Measurements from ENCODE around the gene SF1. TPM values are rescaled to one million over a fixed set of nuclear protein-coding genes. Genes with fewer than 3 reads are reported as not detected.

SF1 gene
- total RNA-seq, 4 donors from 2014 or later, result 199 to 285 (median 234) TPM

DNA sequence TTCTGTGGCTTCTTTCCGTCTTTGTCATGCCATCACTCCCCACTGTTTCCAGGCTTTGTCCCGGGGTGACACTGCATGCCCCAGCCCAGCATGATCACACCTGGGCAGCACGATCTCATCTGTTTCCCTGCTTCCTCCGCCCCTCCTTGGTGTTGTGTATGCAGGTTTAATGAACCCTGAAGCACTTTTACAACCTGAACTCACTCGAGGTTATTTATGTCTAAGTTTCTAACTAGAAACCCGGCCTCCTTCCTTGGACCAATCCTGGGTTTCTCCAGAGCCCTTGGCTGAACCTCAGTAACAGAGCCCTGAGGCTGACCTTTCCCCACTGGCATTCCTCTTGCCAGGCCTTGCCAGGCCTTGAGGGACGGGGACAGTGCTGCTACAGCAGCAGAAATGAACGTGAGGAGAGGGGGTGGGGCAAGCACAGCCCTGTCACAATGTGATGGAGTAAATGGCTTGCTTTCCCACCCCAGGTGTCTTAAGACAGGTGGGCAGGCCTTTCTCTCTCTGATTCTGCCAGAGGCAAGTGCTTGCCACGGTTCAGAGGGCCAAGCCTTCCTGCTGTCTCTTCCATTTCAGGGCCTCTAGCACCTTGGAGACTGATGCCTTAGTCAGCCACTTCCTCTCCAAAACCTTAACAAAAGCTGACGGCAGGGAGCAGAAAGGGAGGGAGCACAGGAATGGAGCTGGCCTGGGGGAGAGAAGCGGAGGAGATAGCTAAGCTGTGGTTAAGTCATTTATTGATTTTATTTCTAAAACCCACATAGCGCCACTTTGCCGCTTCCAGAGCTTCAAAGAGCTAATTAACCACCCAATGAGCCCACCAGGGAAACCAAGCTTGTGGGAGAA is 15.4 kb downstream of the SF1 start:
- intact Hi-C loops (cut with DNase I), result no loop called here
- TF ChIP-seq POLR2A (IDR thresholded peaks at IDR 0.05; ENCODE audit: low read depth) (no peak), CTCF (IDR thresholded peaks at IDR 0.05) (no peak), POLR2AphosphoS5 (IDR thresholded peaks at IDR 0.05) (peak in 1 of 2 donors; percentile 25), EP300 (IDR thresholded peaks at IDR 0.05) (no peak)
- Histone ChIP-seq H3K9me3 (no peaks in the 10 kb centered on the region), H3K4me1 (peaks cover 70 to 100% (median 96%) of the 10 kb centered on the region in 4 donors), H3K4me3 (no peak overlapping the region), H3K36me3 (peaks cover 35 to 60% (median 55%) of the 10 kb centered on the region in 4 donors), H3K27ac (replicated peaks in 1 of 4) (peak overlapping the region; percentile 85 to 92 (median 87)), H3K27me3 (no peaks in the 10 kb centered on the region)
- 38% methylated on average over 13 of the region's 13 CpGs for WGBS
- DNase-seq (ENCODE audit: extremely low spot score), result no peak

DNA sequence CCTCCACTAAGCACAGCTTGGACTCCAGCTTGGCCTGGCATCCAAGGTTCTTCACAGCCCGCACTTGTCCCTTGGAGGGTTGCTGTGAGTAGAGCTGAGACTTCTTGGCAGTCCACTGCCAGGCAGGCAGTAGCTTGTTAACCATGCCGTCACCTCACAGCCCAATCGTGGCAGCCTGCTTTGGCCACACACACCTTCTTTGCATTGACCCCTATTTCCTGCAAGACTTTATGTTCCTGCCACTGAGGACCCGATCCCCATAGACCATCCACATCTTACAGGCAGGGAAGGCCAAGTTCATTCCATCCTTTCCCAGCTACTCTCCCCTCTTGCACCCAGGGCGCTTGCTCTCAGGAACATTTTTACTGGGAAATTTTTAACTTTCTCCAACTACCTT is 16.1 kb downstream of the SF1 start:
- WGBS, result 64% methylated on average over 5 of the region's 5 CpGs
- H3K27me3 ChIP-seq, result no peaks in the 10 kb centered on the region
- H3K27ac ChIP-seq (replicated peaks in 1 of 4), result peak overlapping the region; percentile 85 to 92 (median 87)
- H3K36me3 ChIP-seq, result peaks cover 28 to 53% (median 49%) of the 10 kb centered on the region in 4 donors
- peaks cover 64 to 98% (median 93%) of the 10 kb centered on the region in 4 donors for H3K4me1 ChIP-seq
- H3K9me3 ChIP-seq, result no peaks in the 10 kb centered on the region
- no peak for TF ChIP-seq EP300 (IDR thresholded peaks at IDR 0.05)
- TF ChIP-seq CTCF (IDR thresholded peaks at IDR 0.05), result no peak
- no peak for TF ChIP-seq POLR2A (IDR thresholded peaks at IDR 0.05; ENCODE audit: low read depth)
- peak in 1 of 2 donors; percentile 19 for TF ChIP-seq POLR2AphosphoS5 (IDR thresholded peaks at IDR 0.05)
- no peak for DNase-seq (ENCODE audit: extremely low spot score)
- H3K4me3 ChIP-seq, result no peak overlapping the region
- intact Hi-C loops (cut with DNase I), result no loop called here

DNA sequence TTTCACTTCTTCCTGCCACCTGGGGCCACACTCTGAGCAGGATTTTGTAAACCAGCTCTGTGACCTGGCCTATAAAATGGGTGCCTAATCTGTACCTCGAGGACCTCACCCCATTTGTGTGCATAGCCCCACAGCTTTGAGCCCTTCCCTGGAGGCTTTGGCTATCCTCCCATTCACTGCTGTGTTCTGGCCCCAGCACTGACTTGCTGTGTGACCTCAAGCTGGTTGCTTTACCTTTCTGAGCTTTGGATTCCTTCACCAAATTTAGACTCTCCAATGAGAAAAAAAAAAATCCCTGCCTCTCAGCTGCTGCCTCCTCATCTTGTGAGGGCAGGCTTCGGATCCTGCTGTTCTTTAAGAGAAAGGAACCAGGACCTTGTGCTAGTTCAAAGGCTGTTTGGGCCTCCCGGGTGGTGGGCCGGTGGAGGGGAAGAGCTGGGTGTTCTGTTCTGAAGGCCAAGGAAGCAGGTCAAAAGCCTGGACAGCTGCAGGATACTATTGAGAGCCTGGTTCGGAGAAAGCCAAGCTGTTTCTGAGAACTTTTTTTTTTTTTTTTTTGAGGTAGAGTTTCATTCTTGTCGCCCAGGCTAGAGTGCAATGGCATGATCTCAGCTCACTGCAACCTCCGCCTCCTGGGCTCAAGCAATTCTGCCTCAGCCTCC is 17.5 kb downstream of the SF1 start:
- Histone ChIP-seq H3K36me3 (peaks cover 15 to 40% (median 35%) of the 10 kb centered on the region in 4 donors), H3K27ac (replicated peaks in 1 of 4) (peak overlapping the region; percentile 86 to 92 (median 88)), H3K9me3 (no peaks in the 10 kb centered on the region), H3K27me3 (no peaks in the 10 kb centered on the region), H3K4me1 (peaks cover 63 to 85% (median 83%) of the 10 kb centered on the region in 4 donors), H3K4me3 (no peak overlapping the region)
- 41% methylated on average over 7 of the region's 7 CpGs for WGBS
- TF ChIP-seq CTCF (IDR thresholded peaks at IDR 0.05), result no peak
- TF ChIP-seq POLR2AphosphoS5 (IDR thresholded peaks at IDR 0.05), result no peak
- TF ChIP-seq EP300 (IDR thresholded peaks at IDR 0.05), result no peak
- no peak for TF ChIP-seq POLR2A (IDR thresholded peaks at IDR 0.05; ENCODE audit: low read depth)
- no peak for DNase-seq (ENCODE audit: extremely low spot score)
- intact Hi-C loops (cut with DNase I), result no loop called here

GRCh38 chr11:64759722-64760719 is 18.3 kb downstream of the SF1 start, which contains the start of gene PYGM:
Gene PYGM (minus strand): TSS chr11:64759974. CDS start chr11:64759898, 76 bp downstream.
- DNase-seq (ENCODE audit: extremely low spot score), result no peak
- Histone ChIP-seq H3K27ac (replicated peaks in 1 of 4) (peak within 1 kb of the TSS; percentile 86 to 92 (median 88)), H3K4me3 (peak within 1 kb of the TSS; percentile 39 to 51 (median 50)), H3K27me3 (no peaks in the 10 kb centered on the region), H3K36me3 (peaks cover 6 to 31% (median 26%) of the 10 kb centered on the region in 4 donors), H3K4me1 (peaks cover 60 to 76% (median 74%) of the 10 kb centered on the region in 4 donors), H3K9me3 (no peaks in the 10 kb centered on the region)
- 28% methylated on average over 8 of the region's 24 CpGs for WGBS
- intact Hi-C loops (cut with DNase I), result no loop called here
- TF ChIP-seq EP300 (IDR thresholded peaks at IDR 0.05) (no peak), CTCF (IDR thresholded peaks at IDR 0.05) (no peak), POLR2A (IDR thresholded peaks at IDR 0.05; ENCODE audit: low read depth) (no peak), POLR2AphosphoS5 (IDR thresholded peaks at IDR 0.05) (peak; percentile 75 to 84)

Measured in esophagus muscularis mucosa (tissue), 4 donors.